Measurements from ENCODE around the gene RFTN2. TPM values are rescaled to one million over a fixed set of nuclear protein-coding genes. Genes with fewer than 3 reads are reported as not detected.
A peak's percentile ranks its signal among the peaks of the same experiment; 100 is the strongest.

Gene RFTN2
- total and polyA plus RNA-seq, 2 of the 13 experiments (the other 11 are each of a cell fraction or from before 2014, with no cell fraction given) = not detected

- POLR2A ChIA-PET = interaction anchor here (0.9 to 2.9 kb wide), 5 partner anchors 94 to 272 kb away, joined by 3 to 40 read pairs (median 11); partner anchors contain the start of genes COQ10B, HSPD1, HSPE1 and MOB4
- H3K9ac ChIP-seq (ENCODE audit: insufficient read depth, low read depth, low read length) = peak overlapping the region; percentile 69
- ATAC-seq = peak; percentile 50
- no peak for TF ChIP-seq EP300 (IDR thresholded peaks at IDR 0.05; ENCODE audit: low read depth in 2 of 2, low read length in 2 of 2)
- TF ChIP-seq EP300 (CRISPR knock-in tag; IDR thresholded peaks at IDR 0.05; ENCODE audit: borderline replicate concordance) = 0 out of 2 replicates have a peak, but pooled peaks have one; percentile 25
- no peak for TF ChIP-seq HOXA3 (CRISPR knock-in tag; IDR thresholded peaks at IDR 0.05)
- no peak for TF ChIP-seq ZNF768 (CRISPR knock-in tag; IDR thresholded peaks at IDR 0.05)
- TF ChIP-seq HNF4G (IDR thresholded peaks at IDR 0.05; ENCODE audit: borderline replicate concordance, low read depth, low read length) = no peak
- TF ChIP-seq HNF4G (CRISPR knock-in tag; IDR thresholded peaks at IDR 0.05; ENCODE audit: borderline replicate concordance, low read depth) = no peak
- 0 out of 2 replicates have a peak, but pooled peaks have one; percentile 50 for TF ChIP-seq MXD4 (CRISPR knock-in tag; IDR thresholded peaks at IDR 0.05)
- 0 out of 2 replicates have a peak, but pooled peaks have one; percentile 23 for TF ChIP-seq ZNF274 (CRISPR knock-in tag; IDR thresholded peaks at IDR 0.05)
- 0 out of 2 replicates have a peak, but pooled peaks have one; percentile 5 for TF ChIP-seq CAMTA2 (CRISPR knock-in tag; IDR thresholded peaks at IDR 0.05; ENCODE audit: borderline replicate concordance)
- TF ChIP-seq ZBTB20 (CRISPR knock-in tag; IDR thresholded peaks at IDR 0.05; ENCODE audit: borderline replicate concordance, low read depth) = 0 out of 2 replicates have a peak, but pooled peaks have one; percentile 31
- TF ChIP-seq TEAD3 (CRISPR knock-in tag; optimal IDR thresholded peaks at IDR 0.05; ENCODE audit: borderline replicate concordance) = peak; percentile 73
- TF ChIP-seq XRCC5 (optimal IDR thresholded peaks at IDR 0.05; ENCODE audit: low read length) = peak; percentile 46
- TF ChIP-seq GMEB1 (CRISPR knock-in tag; IDR thresholded peaks at IDR 0.05; ENCODE audit: borderline replicate concordance) = 0 out of 2 replicates have a peak, but pooled peaks have one; percentile 21
- TF ChIP-seq RBFOX2 (IDR thresholded peaks at IDR 0.05; ENCODE audit: low read depth, low read length) = 0 out of 2 replicates have a peak, but pooled peaks have one; percentile 7
- TF ChIP-seq ZNF12 (CRISPR knock-in tag; IDR thresholded peaks at IDR 0.05) = no peak
- TF ChIP-seq, protein P1, sequence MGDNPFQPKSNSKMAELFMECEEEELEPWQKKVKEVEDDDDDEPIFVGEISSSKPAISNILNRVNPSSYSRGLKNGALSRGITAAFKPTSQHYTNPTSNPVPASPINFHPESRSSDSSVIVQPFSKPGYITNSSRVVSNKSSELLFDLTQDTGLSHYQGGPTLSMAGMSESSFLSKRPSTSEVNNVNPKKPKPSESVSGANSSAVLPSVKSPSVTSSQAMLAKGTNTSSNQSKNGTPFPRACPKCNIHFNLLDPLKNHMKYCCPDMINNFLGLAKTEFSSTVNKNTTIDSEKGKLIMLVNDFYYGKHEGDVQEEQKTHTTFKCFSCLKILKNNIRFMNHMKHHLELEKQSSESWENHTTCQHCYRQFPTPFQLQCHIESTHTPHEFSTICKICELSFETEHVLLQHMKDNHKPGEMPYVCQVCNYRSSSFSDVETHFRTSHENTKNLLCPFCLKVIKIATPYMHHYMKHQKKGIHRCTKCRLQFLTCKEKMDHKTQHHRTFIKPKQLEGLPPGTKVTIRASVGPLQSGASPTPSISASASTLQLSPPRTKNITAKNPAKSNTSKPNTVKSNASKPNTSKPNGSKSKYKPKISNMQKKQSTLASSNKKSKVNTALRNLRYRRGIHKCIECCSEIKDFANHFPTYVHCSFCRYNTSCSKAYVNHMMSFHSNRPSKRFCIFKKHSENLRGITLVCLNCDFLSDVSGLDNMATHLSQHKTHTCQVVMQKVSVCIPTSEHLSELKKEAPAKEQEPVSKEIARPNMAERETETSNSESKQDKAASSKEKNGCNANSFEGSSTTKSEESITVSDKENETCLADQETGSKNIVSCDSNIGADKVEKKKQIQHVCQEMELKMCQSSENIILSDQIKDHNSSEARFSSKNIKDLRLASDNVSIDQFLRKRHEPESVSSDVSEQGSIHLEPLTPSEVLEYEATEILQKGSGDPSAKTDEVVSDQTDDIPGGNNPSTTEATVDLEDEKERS (CRISPR knock-in tag; IDR thresholded peaks at IDR 0.05) = 0 out of 2 replicates have a peak, but pooled peaks have one; percentile 41
- 0 out of 2 replicates have a peak, but pooled peaks have one; percentile 25 for TF ChIP-seq ZNF512B (CRISPR knock-in tag; IDR thresholded peaks at IDR 0.05; ENCODE audit: borderline replicate concordance)
Measured at GRCh38 chr2:197706839-197707207, 31.4 kb upstream of the RFTN2 start.

More at GRCh38 chr2:197706839-197707207, 31.4 kb upstream of the RFTN2 start:
- intact Hi-C loops (cut with micrococcal nuclease; ENCODE audit: unreplicated experiment) (loop anchor here (1.0 to 10.0 kb wide), 5 partner anchors 71 to 312 kb away; partner anchors contain the start of genes COQ10B and SF3B1), in situ Hi-C loops (cut with HindIII; ENCODE audit: extremely low pct_ligation_motif_present, low pct_unique_long_range_greater_than_20kb) (loop anchor here (5.0 to 10.0 kb wide), 2 partner anchors 70 to 192 kb away; partner anchors contain the start of gene MOB4)
- no TSS peak for BruUV-seq (replicated peaks)
- no peak for FAIRE-seq
- peaks cover 0 to 7% of the 10 kb centered on the region in 2 experiments; a peak in 2 of 5 replicates for H3K36me3 ChIP-seq (replicated peaks in 1 of 2; ENCODE audit: control insufficient read depth in 1 of 2, insufficient read depth in 2 of 2, low read length in 2 of 2)
- CTCF ChIA-PET (ENCODE audit: low intra/inter-chr PET ratio, low total read pairs) = interaction anchor here (0.7 to 1.6 kb wide), 3 partner anchors 71 to 96 kb away, joined by 3 to 20 read pairs (median 4); no protein-coding TSS in a partner anchor
- no peak overlapping the region for H2AFZ ChIP-seq (ENCODE audit: low read length)
- WGBS (ENCODE audit: low lambda C conversion rate) = 7% methylated on average over 4 of the region's 5 CpGs
- H3K4me2 ChIP-seq (ENCODE audit: low read depth, low read length) = peak overlapping the region; percentile 84
- H3K79me2 ChIP-seq (ENCODE audit: insufficient read depth, low read length) = peaks cover 41% of the 10 kb centered on the region
- peaks cover 30% of the 10 kb centered on the region for H3K4me1 ChIP-seq (ENCODE audit: insufficient read depth, low read length)
- H3K27ac ChIP-seq (ENCODE audit: extremely low read length, insufficient read depth, low read length) = no peak overlapping the region
- H3K9me3 ChIP-seq (ENCODE audit: low read length) = no peaks in the 10 kb centered on the region
- peaks cover 22% of the 10 kb centered on the region for H4K20me1 ChIP-seq (ENCODE audit: insufficient read depth, low read length)
- H3K4me3 ChIP-seq (replicated peaks in 1 of 3; ENCODE audit: insufficient read depth in 1 of 3, low read depth in 2 of 3, low read length in 3 of 3) = peak overlapping the region; percentile 60 to 86 (median 85)
- no peaks in the 10 kb centered on the region; a peak in 1 of 5 replicates for H3K27me3 ChIP-seq (ENCODE audit: control insufficient read depth in 1 of 2, insufficient read depth in 2 of 2, low read length in 2 of 2)
- DNase-seq (ENCODE audit: low spot score) = no peak

Data from HepG2 (cell line).